HepG2 (cell line): ENCODE results near the gene HNRNPM. TPM values are rescaled to one million over a fixed set of nuclear protein-coding genes. Genes with fewer than 3 reads are reported as not detected.
A peak's percentile ranks its signal among the peaks of the same experiment; 100 is the strongest.

ENCODE experiments used
- AKAP8 ChIP-seq: sonication (generic); formaldehyde crosslinking; IDR thresholded peaks from 2 replicates; pipeline ENCODE4 v1.5.1; 2020; ENCODE audit warnings: mild to moderate bottlenecking, missing genetic modification reagents
- CAMTA2 ChIP-seq: sonication (generic); formaldehyde crosslinking; IDR thresholded peaks from 2 replicates; pipeline ENCODE4 v1.4.0; 2020; ENCODE audit warnings: mild to moderate bottlenecking, missing genetic modification reagents, borderline replicate concordance
- ELF4 ChIP-seq: sonication (generic); formaldehyde crosslinking; IDR thresholded peaks from 2 replicates; pipeline ENCODE4 v1.5.0; 2020; ENCODE audit warnings: missing genetic modification reagents, mild to moderate bottlenecking, moderate library complexity, borderline replicate concordance
- MEIS2 ChIP-seq: sonication (generic); formaldehyde crosslinking; IDR thresholded peaks from 2 replicates; pipeline ENCODE4 v1.9.0; 2021; ENCODE audit warnings: mild to moderate bottlenecking, missing genetic modification reagents
- POLR2G ChIP-seq: fragments of 200-400 bp; formaldehyde crosslinking; IDR thresholded peaks from 2 replicates; pipeline ENCODE4 v1.6.1; 2018; ENCODE audit warnings: mild to moderate bottlenecking, low read depth, low read length, moderate library complexity
- RBM39 ChIP-seq: fragments of 200-400 bp; formaldehyde crosslinking; IDR thresholded peaks from one replicate; pipeline ENCODE4 v1.6.1; 2018; ENCODE audit warnings: antibody characterized with exemption, mild to moderate bottlenecking, low read depth, low read length; ENCODE audit not compliant: poor library complexity, severe bottlenecking
- REL ChIP-seq: sonication (generic); formaldehyde crosslinking; conservative IDR thresholded peaks from 2 replicates; pipeline ENCODE4 v1.8.0; 2022; ENCODE audit warnings: mild to moderate bottlenecking, missing genetic modification reagents, moderate library complexity
- RORA ChIP-seq: sonication (generic); formaldehyde crosslinking; IDR thresholded peaks from 2 replicates; pipeline ENCODE4 v1.5.0; 2020; ENCODE audit warnings: mild to moderate bottlenecking, missing genetic modification reagents, moderate library complexity
- SMAD3 ChIP-seq: sonication (generic); formaldehyde crosslinking; IDR thresholded peaks from 2 replicates; pipeline ENCODE4 v1.4.0; 2020; ENCODE audit warnings: missing genetic modification reagents
- TEAD3 ChIP-seq: optimal IDR thresholded peaks from 2 replicates; pipeline ENCODE3; 2016; ENCODE audit warnings: borderline replicate concordance
- ZIK1 ChIP-seq: sonication (generic); formaldehyde crosslinking; IDR thresholded peaks from 2 replicates; pipeline ENCODE4 v1.5.0; 2020; ENCODE audit warnings: mild to moderate bottlenecking, low read depth, missing genetic modification reagents, borderline replicate concordance
- ZMYM3 ChIP-seq: sonication (generic); formaldehyde crosslinking; IDR thresholded peaks from 2 replicates; pipeline ENCODE4 v1.5.1; 2020; ENCODE audit warnings: mild to moderate bottlenecking, missing genetic modification reagents
- ZNF263 ChIP-seq: sonication (generic); formaldehyde crosslinking; IDR thresholded peaks from 2 replicates; pipeline ENCODE4 v1.4.0; 2020; ENCODE audit warnings: missing genetic modification reagents
- ZNF350 ChIP-seq: sonication (generic); formaldehyde crosslinking; IDR thresholded peaks from 2 replicates; pipeline ENCODE4 v1.4.0; 2020; ENCODE audit warnings: mild to moderate bottlenecking, low read depth, missing genetic modification reagents, borderline replicate concordance
- ZNF772 ChIP-seq: sonication (generic); formaldehyde crosslinking; IDR thresholded peaks from 2 replicates; pipeline ENCODE4 v1.5.0; 2020; ENCODE audit warnings: mild to moderate bottlenecking, missing genetic modification reagents
- ZNF773 ChIP-seq: sonication (generic); formaldehyde crosslinking; IDR thresholded peaks from 2 replicates; pipeline ENCODE4 v1.4.0; 2020; ENCODE audit warnings: missing genetic modification reagents, borderline replicate concordance
- ZSCAN25 ChIP-seq: sonication (generic); formaldehyde crosslinking; IDR thresholded peaks from 2 replicates; pipeline ENCODE4 v1.8.0; 2022; ENCODE audit warnings: mild to moderate bottlenecking, missing genetic modification reagents
- polyA plus RNA-seq, 8 experiments: library from polyadenylated mRNA; depleted of rRNA in 3 of 8; stranded (reverse) in 7 of 8; unstranded in 1 of 8; fragments of >200 nt; fragmentation: Illumina TruSeq in 4 of 8; extraction: Trizol in 4 of 8; gene quantifications; 2 replicates each; pipeline versions ENCODE4 v1.2.1 to v1.2.3, GENCODE V29; 2011 to 2016; ENCODE audit warnings: low read depth in 4 of 8, missing spikeins in 1 of 8, mixed read lengths in 1 of 8; ENCODE audit not compliant: insufficient read depth in 1 of 8
- total RNA-seq, 5 experiments: library from RNA; depleted of rRNA; stranded (reverse); fragments of >200 nt; fragmentation: Illumina TruSeq; extraction: Trizol; gene quantifications; 2 replicates each; pipeline ENCODE4 v1.2.3, GENCODE V29; 2016; ENCODE audit warnings: low read depth in 1 of 5
- TF ChIP-seq, protein P1 (sequence below): sonication (generic); formaldehyde crosslinking; IDR thresholded peaks from 2 replicates; pipeline ENCODE4 v1.5.0; 2020; ENCODE audit warnings: mild to moderate bottlenecking, missing genetic modification reagents
- TF ChIP-seq, protein P2 (sequence below): sonication (generic); formaldehyde crosslinking; IDR thresholded peaks from 2 replicates; pipeline ENCODE4 v1.9.0; 2021; ENCODE audit warnings: missing genetic modification reagents, borderline replicate concordance
- TF ChIP-seq, protein P3 (sequence below): sonication (generic); formaldehyde crosslinking; IDR thresholded peaks from 2 replicates; pipeline ENCODE4 v1.4.0; 2020; ENCODE audit warnings: missing genetic modification reagents, mild to moderate bottlenecking, borderline replicate concordance
- TF ChIP-seq, protein P4 (sequence below): sonication (generic); formaldehyde crosslinking; IDR thresholded peaks from 2 replicates; pipeline ENCODE4 v1.4.0; 2020; ENCODE audit warnings: missing genetic modification reagents

Gene HNRNPM
- total and polyA plus RNA-seq, 2 of the 13 experiments (the other 11 are each of a cell fraction or from before 2014, with no cell fraction given): 56.7 to 102 TPM

DNA sequence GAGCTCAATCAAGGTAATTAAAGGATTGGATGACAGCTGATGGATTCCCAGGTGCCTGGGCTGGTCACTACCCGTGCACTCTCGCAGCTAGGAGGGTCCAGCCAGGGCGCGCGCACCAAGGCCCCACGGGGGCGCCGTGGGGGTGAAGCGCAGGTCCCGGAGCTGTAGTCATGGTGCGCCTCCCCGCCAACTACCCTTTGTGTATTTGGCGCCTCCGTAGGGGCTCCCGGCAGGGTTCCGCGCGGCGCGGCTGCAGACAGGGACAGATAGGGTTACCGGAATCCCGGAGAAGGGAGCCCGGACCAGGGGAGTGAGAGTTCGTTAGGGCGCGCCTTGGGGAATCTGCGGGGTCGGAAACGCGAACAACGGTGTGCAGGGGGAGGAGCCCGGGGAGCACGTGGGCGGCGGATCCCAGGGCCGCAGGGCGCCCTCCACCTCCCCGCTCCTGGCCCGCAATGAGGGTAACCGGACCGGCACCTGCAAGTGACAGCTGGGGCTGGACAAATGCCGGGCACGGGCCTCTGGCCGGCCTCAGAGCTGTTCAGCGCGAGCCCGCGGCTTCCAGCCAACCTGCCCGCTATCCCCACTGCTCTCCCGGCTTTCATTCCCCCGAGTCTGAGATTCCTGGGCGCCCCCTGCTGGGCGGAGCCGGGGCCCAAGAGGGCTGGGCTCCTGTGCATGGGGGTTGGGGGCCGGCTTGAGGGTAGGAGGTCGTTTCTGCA is 61.1 kb downstream of the HNRNPM start (continued):
- TF ChIP-seq, protein P1, sequence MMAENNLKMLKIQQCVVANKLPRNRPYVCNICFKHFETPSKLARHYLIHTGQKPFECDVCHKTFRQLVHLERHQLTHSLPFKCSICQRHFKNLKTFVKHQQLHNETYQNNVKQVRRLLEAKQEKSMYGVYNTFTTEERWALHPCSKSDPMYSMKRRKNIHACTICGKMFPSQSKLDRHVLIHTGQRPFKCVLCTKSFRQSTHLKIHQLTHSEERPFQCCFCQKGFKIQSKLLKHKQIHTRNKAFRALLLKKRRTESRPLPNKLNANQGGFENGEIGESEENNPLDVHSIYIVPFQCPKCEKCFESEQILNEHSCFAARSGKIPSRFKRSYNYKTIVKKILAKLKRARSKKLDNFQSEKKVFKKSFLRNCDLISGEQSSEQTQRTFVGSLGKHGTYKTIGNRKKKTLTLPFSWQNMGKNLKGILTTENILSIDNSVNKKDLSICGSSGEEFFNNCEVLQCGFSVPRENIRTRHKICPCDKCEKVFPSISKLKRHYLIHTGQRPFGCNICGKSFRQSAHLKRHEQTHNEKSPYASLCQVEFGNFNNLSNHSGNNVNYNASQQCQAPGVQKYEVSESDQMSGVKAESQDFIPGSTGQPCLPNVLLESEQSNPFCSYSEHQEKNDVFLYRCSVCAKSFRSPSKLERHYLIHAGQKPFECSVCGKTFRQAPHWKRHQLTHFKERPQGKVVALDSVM: peak; percentile 73
- TF ChIP-seq ZNF773 (CRISPR knock-in tag) (0 out of 2 replicates have a peak, but pooled peaks have one; percentile 32), ZNF263 (CRISPR knock-in tag) (peak; percentile 95), RORA (CRISPR knock-in tag) (no peak), MEIS2 (CRISPR knock-in tag) (peak; percentile 57; the same call in 1 of the 2 replicates), ZMYM3 (CRISPR knock-in tag) (0 out of 2 replicates have a peak, but pooled peaks have one; percentile 47), POLR2G (peak; percentile 60; the same call in 1 of the 2 replicates), RBM39 (peak; percentile 68), ELF4 (CRISPR knock-in tag) (no peak), ZNF350 (CRISPR knock-in tag) (peak; percentile 65; the same call in 1 of the 2 replicates), ZSCAN25 (CRISPR knock-in tag) (no peak), REL (CRISPR knock-in tag) (no peak), ZNF772 (CRISPR knock-in tag) (peak; percentile 83), ZIK1 (peak; percentile 61; the same call in 1 of the 2 replicates), AKAP8 (CRISPR knock-in tag) (0 out of 2 replicates have a peak, but pooled peaks have one; percentile 57), TEAD3 (CRISPR knock-in tag) (peak; percentile 63), SMAD3 (CRISPR knock-in tag) (peak; percentile 55; the same call in 1 of the 2 replicates), CAMTA2 (CRISPR knock-in tag) (0 out of 2 replicates have a peak, but pooled peaks have one; percentile 50)
- TF ChIP-seq, protein P2, sequence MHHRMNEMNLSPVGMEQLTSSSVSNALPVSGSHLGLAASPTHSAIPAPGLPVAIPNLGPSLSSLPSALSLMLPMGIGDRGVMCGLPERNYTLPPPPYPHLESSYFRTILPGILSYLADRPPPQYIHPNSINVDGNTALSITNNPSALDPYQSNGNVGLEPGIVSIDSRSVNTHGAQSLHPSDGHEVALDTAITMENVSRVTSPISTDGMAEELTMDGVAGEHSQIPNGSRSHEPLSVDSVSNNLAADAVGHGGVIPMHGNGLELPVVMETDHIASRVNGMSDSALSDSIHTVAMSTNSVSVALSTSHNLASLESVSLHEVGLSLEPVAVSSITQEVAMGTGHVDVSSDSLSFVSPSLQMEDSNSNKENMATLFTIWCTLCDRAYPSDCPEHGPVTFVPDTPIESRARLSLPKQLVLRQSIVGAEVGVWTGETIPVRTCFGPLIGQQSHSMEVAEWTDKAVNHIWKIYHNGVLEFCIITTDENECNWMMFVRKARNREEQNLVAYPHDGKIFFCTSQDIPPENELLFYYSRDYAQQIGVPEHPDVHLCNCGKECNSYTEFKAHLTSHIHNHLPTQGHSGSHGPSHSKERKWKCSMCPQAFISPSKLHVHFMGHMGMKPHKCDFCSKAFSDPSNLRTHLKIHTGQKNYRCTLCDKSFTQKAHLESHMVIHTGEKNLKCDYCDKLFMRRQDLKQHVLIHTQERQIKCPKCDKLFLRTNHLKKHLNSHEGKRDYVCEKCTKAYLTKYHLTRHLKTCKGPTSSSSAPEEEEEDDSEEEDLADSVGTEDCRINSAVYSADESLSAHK (CRISPR knock-in tag): 0 out of 2 replicates have a peak, but pooled peaks have one; percentile 38
- TF ChIP-seq, protein P3, sequence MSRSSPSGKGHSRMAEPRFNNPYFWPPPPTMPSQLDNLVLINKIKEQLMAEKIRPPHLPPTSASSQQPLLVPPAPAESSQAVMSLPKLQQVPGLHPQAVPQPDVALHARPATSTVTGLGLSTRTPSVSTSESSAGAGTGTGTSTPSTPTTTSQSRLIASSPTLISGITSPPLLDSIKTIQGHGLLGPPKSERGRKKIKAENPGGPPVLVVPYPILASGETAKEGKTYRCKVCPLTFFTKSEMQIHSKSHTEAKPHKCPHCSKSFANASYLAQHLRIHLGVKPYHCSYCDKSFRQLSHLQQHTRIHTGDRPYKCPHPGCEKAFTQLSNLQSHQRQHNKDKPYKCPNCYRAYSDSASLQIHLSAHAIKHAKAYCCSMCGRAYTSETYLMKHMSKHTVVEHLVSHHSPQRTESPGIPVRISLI (CRISPR knock-in tag): no peak
- TF ChIP-seq, protein P4, sequence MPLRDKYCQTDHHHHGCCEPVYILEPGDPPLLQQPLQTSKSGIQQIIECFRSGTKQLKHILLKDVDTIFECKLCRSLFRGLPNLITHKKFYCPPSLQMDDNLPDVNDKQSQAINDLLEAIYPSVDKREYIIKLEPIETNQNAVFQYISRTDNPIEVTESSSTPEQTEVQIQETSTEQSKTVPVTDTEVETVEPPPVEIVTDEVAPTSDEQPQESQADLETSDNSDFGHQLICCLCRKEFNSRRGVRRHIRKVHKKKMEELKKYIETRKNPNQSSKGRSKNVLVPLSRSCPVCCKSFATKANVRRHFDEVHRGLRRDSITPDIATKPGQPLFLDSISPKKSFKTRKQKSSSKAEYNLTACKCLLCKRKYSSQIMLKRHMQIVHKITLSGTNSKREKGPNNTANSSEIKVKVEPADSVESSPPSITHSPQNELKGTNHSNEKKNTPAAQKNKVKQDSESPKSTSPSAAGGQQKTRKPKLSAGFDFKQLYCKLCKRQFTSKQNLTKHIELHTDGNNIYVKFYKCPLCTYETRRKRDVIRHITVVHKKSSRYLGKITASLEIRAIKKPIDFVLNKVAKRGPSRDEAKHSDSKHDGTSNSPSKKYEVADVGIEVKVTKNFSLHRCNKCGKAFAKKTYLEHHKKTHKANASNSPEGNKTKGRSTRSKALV (CRISPR knock-in tag): peak; percentile 91
